ENCODE results near the gene LLGL2. TPM values are rescaled to one million over a fixed set of nuclear protein-coding genes. Genes with fewer than 3 reads are reported as not detected.
A peak's percentile ranks its signal among the peaks of the same experiment; 100 is the strongest.

Gene LLGL2
- total RNA-seq, 2 donors from 2014 or later, result 401 to 497 TPM

GRCh38 chr17:75595284-75595919, 69.9 kb downstream of the LLGL2 start:
- DNase-seq, result no peak
- Histone ChIP-seq H3K4me1 (no peaks in the 10 kb centered on the region), H3K9ac (ENCODE audit: low read depth in 2 of 2, low read length in 2 of 2) (no peak overlapping the region), H3K4me3 (no peak overlapping the region), H3K27ac (no peak overlapping the region), H3K27me3 (no peaks in the 10 kb centered on the region), H3K9me3 (no peaks in the 10 kb centered on the region), H3K36me3 (no peaks in the 10 kb centered on the region)
- intact Hi-C loops (cut with DNase I), result no loop called here
- no peak for TF ChIP-seq CTCF (IDR thresholded peaks at IDR 0.05)

GRCh38 chr17:75595920-75596313, 70.4 kb downstream of the LLGL2 start:
- H3K4me3 ChIP-seq, result no peak overlapping the region
- no peaks in the 10 kb centered on the region for H3K36me3 ChIP-seq
- no peak overlapping the region for H3K27ac ChIP-seq
- intact Hi-C loops (cut with DNase I), result no loop called here
- no peak for DNase-seq
- no peaks in the 10 kb centered on the region for H3K9me3 ChIP-seq
- H3K9ac ChIP-seq (ENCODE audit: low read depth in 2 of 2, low read length in 2 of 2), result no peak overlapping the region
- H3K27me3 ChIP-seq, result no peaks in the 10 kb centered on the region
- TF ChIP-seq CTCF (IDR thresholded peaks at IDR 0.05), result no peak
- no peaks in the 10 kb centered on the region for H3K4me1 ChIP-seq

GRCh38 chr17:75596320-75597087, 71.0 kb downstream of the LLGL2 start:
- intact Hi-C loops (cut with DNase I), result no loop called here
- DNase-seq, result no peak
- no peaks in the 10 kb centered on the region for H3K9me3 ChIP-seq
- no peak overlapping the region for H3K4me3 ChIP-seq
- TF ChIP-seq CTCF (IDR thresholded peaks at IDR 0.05), result no peak
- H3K9ac ChIP-seq (ENCODE audit: low read depth in 2 of 2, low read length in 2 of 2), result no peak overlapping the region
- no peaks in the 10 kb centered on the region for H3K4me1 ChIP-seq
- no peaks in the 10 kb centered on the region for H3K27me3 ChIP-seq
- H3K36me3 ChIP-seq, result no peaks in the 10 kb centered on the region
- no peak overlapping the region for H3K27ac ChIP-seq

DNA sequence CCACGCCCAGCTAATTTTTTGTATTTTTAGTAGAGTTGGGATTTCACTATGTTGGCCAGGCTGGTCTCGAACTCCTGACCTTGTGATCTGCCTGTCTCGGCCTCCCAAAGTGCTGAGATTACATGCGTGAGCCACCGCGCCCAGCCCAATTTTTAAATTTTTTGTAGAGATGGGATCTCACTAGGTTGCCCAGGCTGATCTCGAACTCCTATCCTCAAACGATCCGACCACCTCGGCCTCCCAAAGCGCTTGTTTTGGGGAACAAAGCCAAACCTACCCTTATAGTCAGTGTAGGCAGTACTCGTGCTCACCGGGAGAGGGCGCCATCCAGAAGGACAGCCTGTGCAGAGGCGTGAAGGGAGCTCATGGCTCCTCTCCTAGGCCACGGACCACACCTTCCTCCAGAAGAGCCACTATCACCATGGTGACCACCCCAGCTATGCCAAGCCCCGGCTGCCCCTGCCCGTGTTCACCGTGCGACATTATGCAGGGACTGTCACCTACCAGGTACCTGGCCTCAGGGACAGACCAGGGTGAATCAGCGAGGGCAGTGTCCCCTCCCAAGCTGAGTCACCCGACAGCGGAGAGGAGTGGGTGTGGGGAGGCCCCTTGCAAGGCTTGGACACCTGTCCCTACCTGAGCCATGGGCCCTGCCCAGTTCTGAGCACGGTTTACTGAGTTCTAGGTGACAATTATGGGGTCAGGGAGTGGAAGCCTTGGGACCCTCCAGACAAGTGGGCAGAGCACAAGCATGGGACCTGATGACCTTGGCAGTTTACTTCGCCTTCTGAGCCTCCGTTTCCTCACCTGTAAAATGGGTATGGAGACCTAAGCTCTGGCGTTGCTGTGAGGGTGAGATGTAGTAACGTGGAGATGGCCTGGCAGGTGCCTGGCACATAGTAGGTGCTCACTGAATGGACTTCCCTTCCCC, 75.8 kb downstream of the LLGL2 start:
- Histone ChIP-seq H3K27me3 (no peaks in the 10 kb centered on the region), H3K36me3 (no peaks in the 10 kb centered on the region), H3K27ac (no peak overlapping the region), H3K4me3 (no peak overlapping the region), H3K4me1 (peaks cover 3% of the 10 kb centered on the region), H3K9me3 (no peaks in the 10 kb centered on the region), H3K9ac (ENCODE audit: low read depth in 2 of 2, low read length in 2 of 2) (no peak overlapping the region)
- peak; percentile 89 for DNase-seq
- intact Hi-C loops (cut with DNase I), result no loop called here
- TF ChIP-seq CTCF (IDR thresholded peaks at IDR 0.05), result peak; percentile 85

DNA sequence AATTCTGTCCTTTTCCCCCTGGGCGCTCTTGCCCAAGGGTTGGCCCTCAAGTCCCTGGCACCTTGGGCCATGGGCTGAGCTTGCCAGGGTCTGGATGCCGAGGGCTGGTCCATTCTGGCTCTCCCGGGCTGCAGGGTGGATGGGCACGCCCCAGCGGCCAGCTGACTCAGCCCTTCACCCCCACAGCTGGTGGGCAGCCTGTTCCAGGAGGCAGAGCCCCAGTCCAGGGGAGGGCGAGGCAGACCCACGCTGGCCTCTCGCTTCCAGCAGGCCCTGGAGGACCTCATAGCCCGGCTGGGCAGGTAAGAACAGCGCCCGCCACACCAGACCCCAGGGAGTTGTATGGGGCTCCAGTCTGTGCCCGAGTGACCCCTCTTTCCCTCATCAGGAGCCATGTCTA, 77.1 kb downstream of the LLGL2 start:
- no peak for TF ChIP-seq CTCF (IDR thresholded peaks at IDR 0.05)
- DNase-seq, result no peak
- Histone ChIP-seq H3K9me3 (no peaks in the 10 kb centered on the region), H3K4me3 (no peak overlapping the region), H3K4me1 (peaks cover 3% of the 10 kb centered on the region), H3K27me3 (no peaks in the 10 kb centered on the region), H3K36me3 (no peaks in the 10 kb centered on the region), H3K9ac (ENCODE audit: low read depth in 2 of 2, low read length in 2 of 2) (no peak overlapping the region), H3K27ac (no peak overlapping the region)
- intact Hi-C loops (cut with DNase I), result no loop called here
